Measurements from ENCODE around the gene TBC1D8. TPM values are rescaled to one million over a fixed set of nuclear protein-coding genes. Genes with fewer than 3 reads are reported as not detected.

TBC1D8 gene
- total RNA-seq, 1 donor from 2014 or later, result 17.3 TPM

GRCh38 chr2:100992262-100992661 is 158.9 kb downstream of the TBC1D8 start:
- H3K4me3 ChIP-seq (ENCODE audit: low read depth, low read length), result no peak overlapping the region
- no peak for TF ChIP-seq CTCF (IDR thresholded peaks at IDR 0.05; ENCODE audit: insufficient read depth, low read length, poor library complexity, severe bottlenecking)
- H3K36me3 ChIP-seq (ENCODE audit: control insufficient read depth, insufficient read depth, low read length), result peaks cover 1% of the 10 kb centered on the region
- no peak for DNase-seq (ENCODE audit: low read depth)
- no peaks in the 10 kb centered on the region for H3K27me3 ChIP-seq (ENCODE audit: control insufficient read depth, insufficient read depth, low read length)

- H3K27me3 ChIP-seq (ENCODE audit: control insufficient read depth, insufficient read depth, low read length), result no peaks in the 10 kb centered on the region
- DNase-seq (ENCODE audit: low read depth), result no peak
- no peak for TF ChIP-seq CTCF (IDR thresholded peaks at IDR 0.05; ENCODE audit: insufficient read depth, low read length, poor library complexity, severe bottlenecking)
- peaks cover 1% of the 10 kb centered on the region for H3K36me3 ChIP-seq (ENCODE audit: control insufficient read depth, insufficient read depth, low read length)
- no peak overlapping the region for H3K4me3 ChIP-seq (ENCODE audit: low read depth, low read length)
Measured at GRCh38 chr2:100991404-100991773, 159.8 kb downstream of the TBC1D8 start.

GRCh38 chr2:100990650-100991403 is 160.4 kb downstream of the TBC1D8 start:
- TF ChIP-seq CTCF (IDR thresholded peaks at IDR 0.05; ENCODE audit: insufficient read depth, low read length, poor library complexity, severe bottlenecking), result no peak
- Histone ChIP-seq H3K36me3 (ENCODE audit: control insufficient read depth, insufficient read depth, low read length) (peaks cover 1% of the 10 kb centered on the region), H3K27me3 (ENCODE audit: control insufficient read depth, insufficient read depth, low read length) (no peaks in the 10 kb centered on the region), H3K4me3 (ENCODE audit: low read depth, low read length) (no peak overlapping the region)
- DNase-seq (ENCODE audit: low read depth), result no peak

- DNase-seq (ENCODE audit: low read depth), result no peak
- H3K27me3 ChIP-seq (ENCODE audit: control insufficient read depth, insufficient read depth, low read length), result no peaks in the 10 kb centered on the region
- no peak for TF ChIP-seq CTCF (IDR thresholded peaks at IDR 0.05; ENCODE audit: insufficient read depth, low read length, poor library complexity, severe bottlenecking)
- H3K36me3 ChIP-seq (ENCODE audit: control insufficient read depth, insufficient read depth, low read length), result peaks cover 1% of the 10 kb centered on the region
- H3K4me3 ChIP-seq (ENCODE audit: low read depth, low read length), result no peak overlapping the region
Measured at GRCh38 chr2:100990166-100990565, 161.0 kb downstream of the TBC1D8 start.

- no peak for TF ChIP-seq CTCF (IDR thresholded peaks at IDR 0.05; ENCODE audit: insufficient read depth, low read length, poor library complexity, severe bottlenecking)
- Histone ChIP-seq H3K36me3 (ENCODE audit: control insufficient read depth, insufficient read depth, low read length) (peaks cover 1% of the 10 kb centered on the region), H3K27me3 (ENCODE audit: control insufficient read depth, insufficient read depth, low read length) (no peaks in the 10 kb centered on the region), H3K4me3 (ENCODE audit: low read depth, low read length) (no peak overlapping the region)
- no peak for DNase-seq (ENCODE audit: low read depth)
Measured at GRCh38 chr2:100989666-100990065, 161.5 kb downstream of the TBC1D8 start.

Data from kidney epithelial cell (primary cell).